ENCODE measurements around the gene SMPD2.
"Not testable (repeated sequence)": the region's sequence is repeated elsewhere in the genome, so short reads cannot be mapped to it uniquely, and the experiment has no call there.

SMPD2 gene

GRCh38 chr6:109447087-109447486 is 6.6 kb downstream of the SMPD2 start:
- no peak for ATAC-seq

- no peak for ATAC-seq
Observed at GRCh38 chr6:109447878-109448555, 7.5 kb downstream of the SMPD2 start.

- ATAC-seq = no peak
Observed at GRCh38 chr6:109448615-109449014, 8.1 kb downstream of the SMPD2 start.

GRCh38 chr6:109449064-109449794 is 8.7 kb downstream of the SMPD2 start:
- ATAC-seq = peak in 1 of 2 donors; percentile 3

- peak; percentile 36 to 37 for ATAC-seq
Observed at GRCh38 chr6:109449795-109450673, 9.5 kb downstream of the SMPD2 start.

- no peak for ATAC-seq
Observed at GRCh38 chr6:109450801-109451200, 10.3 kb downstream of the SMPD2 start.

GRCh38 chr6:109451376-109451775 is 10.9 kb downstream of the SMPD2 start:
- no peak for ATAC-seq

GRCh38 chr6:109452181-109452580 is 11.7 kb downstream of the SMPD2 start:
- no peak for ATAC-seq

- ATAC-seq = no peak
Observed at GRCh38 chr6:109453156-109453555, 12.6 kb downstream of the SMPD2 start.

- ATAC-seq = no peak
Observed at GRCh38 chr6:109453594-109454495, 13.3 kb downstream of the SMPD2 start.

GRCh38 chr6:109454496-109455436 is 14.2 kb downstream of the SMPD2 start:
- ATAC-seq = peak; percentile 12 to 27

GRCh38 chr6:109455437-109456110 is 15.1 kb downstream of the SMPD2 start, which contains the start of gene MICAL1:
MICAL1 (minus strand) TSS chr6:109455772; CDS start chr6:109454196, 1,576 bp downstream.
- peak; percentile 52 to 57 for ATAC-seq

GRCh38 chr6:109456111-109456583 is 15.6 kb downstream of the SMPD2 start:
- ATAC-seq = no peak

- ATAC-seq = no peak
Observed at GRCh38 chr6:109456710-109457561, 16.4 kb downstream of the SMPD2 start.

GRCh38 chr6:109457562-109457996 is 17.1 kb downstream of the SMPD2 start:
- ATAC-seq = peak; percentile 7 to 11

GRCh38 chr6:109458774-109459531 is 18.4 kb downstream of the SMPD2 start:
- peak; percentile 69 to 73 for ATAC-seq

GRCh38 chr6:109460161-109460829 is 19.8 kb downstream of the SMPD2 start:
- no peak for ATAC-seq

GRCh38 chr6:109461205-109461604 is 20.7 kb downstream of the SMPD2 start:
- not testable (repeated sequence) for ATAC-seq
